ENCODE results near the gene PRPF38B.

Gene PRPF38B, protein sequence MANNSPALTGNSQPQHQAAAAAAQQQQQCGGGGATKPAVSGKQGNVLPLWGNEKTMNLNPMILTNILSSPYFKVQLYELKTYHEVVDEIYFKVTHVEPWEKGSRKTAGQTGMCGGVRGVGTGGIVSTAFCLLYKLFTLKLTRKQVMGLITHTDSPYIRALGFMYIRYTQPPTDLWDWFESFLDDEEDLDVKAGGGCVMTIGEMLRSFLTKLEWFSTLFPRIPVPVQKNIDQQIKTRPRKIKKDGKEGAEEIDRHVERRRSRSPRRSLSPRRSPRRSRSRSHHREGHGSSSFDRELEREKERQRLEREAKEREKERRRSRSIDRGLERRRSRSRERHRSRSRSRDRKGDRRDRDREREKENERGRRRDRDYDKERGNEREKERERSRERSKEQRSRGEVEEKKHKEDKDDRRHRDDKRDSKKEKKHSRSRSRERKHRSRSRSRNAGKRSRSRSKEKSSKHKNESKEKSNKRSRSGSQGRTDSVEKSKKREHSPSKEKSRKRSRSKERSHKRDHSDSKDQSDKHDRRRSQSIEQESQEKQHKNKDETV

DNA sequence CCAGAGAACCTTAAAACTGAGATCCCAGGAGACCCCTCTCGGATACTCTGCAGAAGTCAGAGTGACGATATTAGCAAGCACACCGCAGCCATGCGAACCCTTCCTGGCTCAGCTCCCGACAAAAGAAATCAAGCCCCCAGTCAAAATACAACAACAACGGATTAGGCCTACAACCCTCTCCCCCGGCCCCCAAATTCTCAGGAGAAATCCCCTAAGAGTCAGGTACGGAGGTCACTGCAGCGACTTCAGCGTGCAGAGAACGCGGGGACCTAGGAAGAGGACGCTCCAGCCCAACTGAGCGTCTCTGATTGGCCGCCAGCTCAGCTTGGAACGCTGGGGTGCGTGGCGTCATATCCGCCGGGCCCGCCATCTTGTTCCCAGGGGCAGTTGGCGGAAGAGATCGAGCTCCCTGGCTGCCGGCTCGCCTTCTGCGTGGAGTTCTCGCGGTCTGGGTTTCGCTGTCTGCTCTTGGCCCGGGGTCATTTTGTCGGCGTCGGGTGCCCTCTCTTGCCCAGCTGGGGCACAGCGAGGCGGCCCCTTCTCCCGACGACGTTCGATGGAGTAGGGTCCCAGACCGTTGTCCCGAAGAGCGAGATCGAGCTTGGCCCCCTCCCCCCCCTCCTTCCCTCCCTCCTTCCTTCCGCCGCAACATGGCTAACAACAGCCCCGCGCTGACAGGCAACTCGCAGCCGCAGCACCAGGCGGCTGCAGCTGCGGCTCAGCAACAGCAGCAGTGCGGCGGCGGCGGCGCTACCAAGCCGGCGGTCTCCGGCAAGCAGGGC is at the start of gene PRPF38B:
PRPF38B (plus strand) TSS at position 369 of the 782 bp plus-strand sequence; CDS start at position 651, 282 bp downstream.
- DNase-seq (ENCODE audit: low read depth, low spot score): peak; percentile 94
- in situ Hi-C loops (cut with HindIII; ENCODE audit: low sequenced_read_pairs): no loop called here
- TF ChIP-seq, protein P1, sequence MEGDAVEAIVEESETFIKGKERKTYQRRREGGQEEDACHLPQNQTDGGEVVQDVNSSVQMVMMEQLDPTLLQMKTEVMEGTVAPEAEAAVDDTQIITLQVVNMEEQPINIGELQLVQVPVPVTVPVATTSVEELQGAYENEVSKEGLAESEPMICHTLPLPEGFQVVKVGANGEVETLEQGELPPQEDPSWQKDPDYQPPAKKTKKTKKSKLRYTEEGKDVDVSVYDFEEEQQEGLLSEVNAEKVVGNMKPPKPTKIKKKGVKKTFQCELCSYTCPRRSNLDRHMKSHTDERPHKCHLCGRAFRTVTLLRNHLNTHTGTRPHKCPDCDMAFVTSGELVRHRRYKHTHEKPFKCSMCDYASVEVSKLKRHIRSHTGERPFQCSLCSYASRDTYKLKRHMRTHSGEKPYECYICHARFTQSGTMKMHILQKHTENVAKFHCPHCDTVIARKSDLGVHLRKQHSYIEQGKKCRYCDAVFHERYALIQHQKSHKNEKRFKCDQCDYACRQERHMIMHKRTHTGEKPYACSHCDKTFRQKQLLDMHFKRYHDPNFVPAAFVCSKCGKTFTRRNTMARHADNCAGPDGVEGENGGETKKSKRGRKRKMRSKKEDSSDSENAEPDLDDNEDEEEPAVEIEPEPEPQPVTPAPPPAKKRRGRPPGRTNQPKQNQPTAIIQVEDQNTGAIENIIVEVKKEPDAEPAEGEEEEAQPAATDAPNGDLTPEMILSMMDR (IDR thresholded peaks at IDR 0.05; ENCODE audit: low read depth, low read length): no peak
- H3K4me3 ChIP-seq (ENCODE audit: low read depth, low read length): peak within 1 kb of the TSS; percentile 67

DNA sequence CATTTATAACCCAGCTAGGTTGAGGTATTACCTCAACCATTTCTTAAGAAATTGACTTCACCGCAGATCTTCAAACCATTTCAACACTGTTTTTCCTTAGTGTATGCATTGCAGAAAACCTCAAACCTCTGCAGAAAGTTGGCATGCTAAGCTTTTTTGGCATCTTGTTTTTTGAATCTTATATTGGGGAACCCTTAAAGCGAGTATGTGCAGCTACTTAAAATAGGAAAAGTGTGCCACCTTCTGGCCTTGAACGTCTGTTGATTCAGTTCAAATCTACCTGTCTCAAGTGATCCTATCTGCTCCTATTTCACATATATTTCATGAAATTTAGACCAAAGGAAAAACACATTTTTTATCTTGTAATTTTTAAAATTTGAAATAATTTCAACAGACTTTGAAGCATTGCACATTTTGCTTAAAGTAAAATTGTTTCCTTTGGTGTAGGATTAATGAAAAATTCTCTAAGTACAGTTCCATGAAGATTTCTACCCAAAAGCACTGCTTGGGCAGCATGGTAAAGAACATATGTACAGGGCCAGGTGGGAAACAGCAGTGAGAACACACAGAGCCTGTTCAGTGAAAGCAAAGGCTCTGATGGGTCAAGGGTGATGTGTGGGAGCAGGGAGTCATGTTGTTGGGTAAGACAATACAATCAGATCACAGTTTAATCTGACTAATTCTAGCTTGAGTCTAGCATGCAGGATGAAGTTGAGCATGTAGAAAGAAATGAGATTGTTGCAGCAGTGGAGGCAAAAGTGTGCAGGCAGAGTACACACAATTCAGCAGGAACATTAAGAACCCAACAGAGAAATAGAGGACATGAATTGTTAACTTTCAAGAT is 48.4 kb upstream of the PRPF38B start:
- in situ Hi-C loops (cut with HindIII; ENCODE audit: low sequenced_read_pairs): no loop called here
- H3K4me3 ChIP-seq (ENCODE audit: low read depth, low read length): no peak overlapping the region
- DNase-seq (ENCODE audit: low read depth, low spot score): peak; percentile 80
- TF ChIP-seq, protein P1 (IDR thresholded peaks at IDR 0.05; ENCODE audit: low read depth, low read length): peak; percentile 58

DNA sequence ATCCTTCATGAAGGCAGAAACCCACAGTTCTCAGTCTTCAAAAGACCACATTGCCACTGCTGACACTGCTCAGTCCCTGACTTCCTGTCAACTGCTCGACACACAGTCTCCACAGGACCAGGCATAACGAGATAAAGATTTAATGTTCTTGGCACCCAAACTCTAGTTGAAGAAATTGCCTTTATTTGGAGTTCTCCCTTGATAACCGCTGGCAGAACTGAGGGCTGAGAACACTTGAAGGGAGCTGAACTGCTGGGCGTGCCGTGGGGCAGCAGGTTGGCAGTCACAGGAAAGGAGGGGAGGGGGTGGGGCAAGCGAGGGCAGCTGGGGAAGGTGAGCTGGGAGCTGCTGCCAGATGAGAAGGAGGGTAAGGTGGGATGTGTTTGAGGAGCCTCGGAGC is 47.1 kb upstream of the PRPF38B start:
- DNase-seq (ENCODE audit: low read depth, low spot score): no peak
- no peak overlapping the region for H3K4me3 ChIP-seq (ENCODE audit: low read depth, low read length)
- in situ Hi-C loops (cut with HindIII; ENCODE audit: low sequenced_read_pairs): no loop called here
- TF ChIP-seq, protein P1 (IDR thresholded peaks at IDR 0.05; ENCODE audit: low read depth, low read length): no peak

DNA sequence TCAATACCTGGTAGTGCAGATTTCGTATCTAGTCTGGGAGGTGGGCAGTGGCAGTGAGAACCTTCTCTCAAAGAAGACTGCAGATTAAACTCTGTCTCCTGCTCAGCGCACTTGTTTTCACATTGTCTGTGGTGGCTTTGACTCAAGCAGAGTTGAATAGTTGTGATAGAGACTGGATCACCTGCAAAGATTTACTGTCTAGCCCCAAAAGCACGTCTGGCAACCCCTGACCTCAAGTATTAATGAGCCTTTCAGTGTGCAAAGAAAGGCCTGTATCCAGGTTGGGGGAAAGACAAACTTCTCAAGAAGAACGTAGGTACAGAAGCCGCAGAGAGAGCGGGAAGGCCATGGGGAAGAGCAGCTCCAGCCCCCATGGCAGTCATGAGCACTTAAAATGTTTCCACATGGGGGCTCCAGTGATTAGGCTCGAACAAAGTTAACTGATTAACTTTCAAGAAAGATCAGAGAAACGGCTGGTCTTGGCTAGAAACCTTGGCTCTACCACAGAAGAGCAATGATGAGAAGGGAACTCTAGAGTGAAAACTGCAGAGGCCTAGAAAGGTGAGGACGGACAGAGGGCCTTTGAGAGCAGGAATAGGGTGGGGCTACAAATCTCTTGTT is 46.4 kb upstream of the PRPF38B start:
- no peak for DNase-seq (ENCODE audit: low read depth, low spot score)
- TF ChIP-seq, protein P1 (IDR thresholded peaks at IDR 0.05; ENCODE audit: low read depth, low read length): no peak
- in situ Hi-C loops (cut with HindIII; ENCODE audit: low sequenced_read_pairs): no loop called here
- H3K4me3 ChIP-seq (ENCODE audit: low read depth, low read length): no peak overlapping the region

DNA sequence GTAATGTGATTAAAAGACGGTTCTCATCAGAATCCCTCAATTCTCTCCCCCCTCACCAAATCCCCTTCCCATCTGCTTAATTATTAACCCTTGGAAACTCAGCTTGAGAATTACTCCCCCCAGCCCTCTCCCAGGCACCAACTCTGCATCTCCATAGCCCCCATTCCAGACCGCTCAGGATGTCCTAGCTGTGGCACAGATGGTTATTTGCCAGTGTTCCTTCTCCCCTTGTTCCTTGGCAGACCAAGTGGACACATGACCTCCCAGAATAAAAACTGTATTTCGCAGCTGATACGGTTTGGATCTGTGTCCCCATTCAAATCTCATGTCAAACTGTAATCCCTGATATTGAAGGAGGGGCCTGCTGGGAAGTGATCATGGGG is 45.9 kb upstream of the PRPF38B start:
- TF ChIP-seq, protein P1 (IDR thresholded peaks at IDR 0.05; ENCODE audit: low read depth, low read length): no peak
- in situ Hi-C loops (cut with HindIII; ENCODE audit: low sequenced_read_pairs): no loop called here
- no peak for DNase-seq (ENCODE audit: low read depth, low spot score)

More for the DNA sequence above, 45.9 kb upstream of the PRPF38B start:
- no peak overlapping the region for H3K4me3 ChIP-seq (ENCODE audit: low read depth, low read length)

All from astrocyte of the spinal cord (primary cell).